Non-pigmented ciliary epithelial cell (primary cell): ENCODE results near the gene PLSCR1.
A peak's percentile ranks its signal among the peaks of the same experiment; 100 is the strongest.
"Not testable (repeated sequence)": the region's sequence is repeated elsewhere in the genome, so short reads cannot be mapped to it uniquely, and the experiment has no call there.

Experiments used
- DNase-seq: peaks from one replicate; pipeline ENCODE4 v3.0.0-alpha.2; 2010; ENCODE audit warnings: low read depth

PLSCR1 gene

DNA sequence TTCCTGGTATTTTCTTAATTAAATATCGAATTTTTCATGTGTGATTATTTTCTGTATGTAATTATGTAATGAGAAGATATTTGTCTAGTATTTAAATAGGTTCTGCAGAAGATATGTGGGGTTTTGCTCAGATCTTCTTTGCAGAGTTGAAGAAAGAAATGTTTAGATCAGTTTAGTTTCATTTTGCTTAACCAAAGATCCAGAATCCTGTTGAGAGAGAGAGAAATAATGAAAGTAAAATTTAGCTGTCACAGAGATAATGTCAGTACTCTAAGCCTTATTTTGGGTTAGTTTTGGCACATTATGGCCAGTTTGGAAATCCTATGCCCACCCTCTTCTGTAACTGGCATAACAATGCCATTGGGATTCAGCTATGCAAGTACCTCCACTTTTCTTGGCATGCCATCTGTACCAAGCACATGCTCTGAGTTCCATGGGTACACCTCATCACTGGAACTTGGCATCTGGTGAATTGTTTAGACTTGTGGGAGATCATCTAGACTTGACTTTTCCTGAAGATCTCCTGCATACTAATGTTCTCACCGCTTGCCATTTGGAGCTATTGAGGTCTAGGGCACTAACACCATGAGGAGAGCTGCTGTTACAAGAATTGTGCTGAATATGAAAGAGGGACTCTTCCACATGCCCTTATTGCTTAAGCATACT is 30.9 kb downstream of the PLSCR1 start:
- no peak for DNase-seq

DNA sequence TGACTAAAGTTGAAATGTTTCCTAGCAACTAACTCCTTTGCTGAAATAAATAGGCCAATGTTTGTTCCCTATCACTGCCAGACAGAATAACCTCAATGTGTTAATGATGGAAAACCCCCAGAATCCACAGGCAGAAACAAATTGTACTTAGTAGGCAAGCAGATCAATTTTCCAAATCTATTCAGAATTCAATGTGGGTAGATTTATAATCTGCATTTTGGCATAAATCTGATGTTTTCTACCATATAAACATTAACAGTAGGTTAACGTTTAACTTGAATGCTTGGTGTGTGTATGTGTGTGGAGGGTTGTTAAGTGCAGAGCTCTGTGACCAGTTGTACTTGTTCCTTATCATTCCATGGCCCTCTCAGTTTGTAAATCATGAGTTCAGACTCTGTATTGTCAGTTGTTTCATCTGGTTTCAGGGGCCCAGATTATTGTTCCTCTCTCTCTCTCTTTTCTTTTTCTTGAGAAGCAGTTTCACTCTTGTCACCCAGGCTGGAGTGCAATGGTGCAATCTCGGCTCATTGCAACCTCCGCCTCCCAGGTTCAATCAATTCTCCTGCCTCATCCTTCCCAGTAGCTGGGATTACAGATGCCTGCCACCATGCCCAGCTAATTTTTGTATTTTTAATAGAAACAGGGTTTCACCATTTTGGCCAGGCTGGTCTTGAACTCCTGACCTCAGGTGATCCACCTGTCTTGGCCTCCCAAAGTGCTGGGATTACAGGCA is 32.8 kb downstream of the PLSCR1 start:
- no peak for DNase-seq

DNA sequence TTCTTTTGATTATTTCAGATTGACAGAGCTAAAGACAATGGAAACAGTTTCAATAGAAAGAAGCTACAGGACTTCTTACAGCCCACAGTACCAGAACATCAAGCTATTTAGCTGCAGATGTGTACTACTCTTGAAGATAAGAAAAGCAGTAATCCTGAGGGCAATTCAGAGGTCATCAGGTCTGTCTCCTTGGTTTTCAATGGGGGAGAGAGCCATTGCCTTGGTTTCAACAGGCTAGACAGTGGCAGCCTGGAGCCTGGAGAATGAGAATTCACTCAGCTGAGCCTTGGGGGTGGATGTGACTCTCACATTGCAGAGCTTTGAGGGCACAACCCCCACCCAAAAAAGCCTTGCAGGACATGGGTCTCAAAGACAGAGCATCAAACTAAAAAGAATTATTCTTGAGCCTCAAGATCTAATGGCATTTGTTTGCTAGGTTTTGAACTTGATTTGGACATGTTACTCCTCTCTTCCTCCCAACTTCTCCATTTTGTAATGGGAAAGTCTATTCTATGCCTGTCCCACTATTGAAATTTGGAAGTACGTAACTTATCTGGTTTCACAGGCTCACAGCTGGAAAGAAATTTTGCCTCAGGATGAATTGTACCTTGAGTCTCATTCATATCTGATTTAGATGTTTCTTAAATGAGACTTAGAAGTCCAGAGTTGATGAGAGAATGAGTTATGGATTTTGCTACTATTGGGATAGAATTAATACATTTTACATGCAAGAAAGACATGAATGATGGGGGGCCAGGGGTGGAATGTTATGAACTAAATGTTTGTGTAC is 36.9 kb downstream of the PLSCR1 start:
- DNase-seq: no peak

DNA sequence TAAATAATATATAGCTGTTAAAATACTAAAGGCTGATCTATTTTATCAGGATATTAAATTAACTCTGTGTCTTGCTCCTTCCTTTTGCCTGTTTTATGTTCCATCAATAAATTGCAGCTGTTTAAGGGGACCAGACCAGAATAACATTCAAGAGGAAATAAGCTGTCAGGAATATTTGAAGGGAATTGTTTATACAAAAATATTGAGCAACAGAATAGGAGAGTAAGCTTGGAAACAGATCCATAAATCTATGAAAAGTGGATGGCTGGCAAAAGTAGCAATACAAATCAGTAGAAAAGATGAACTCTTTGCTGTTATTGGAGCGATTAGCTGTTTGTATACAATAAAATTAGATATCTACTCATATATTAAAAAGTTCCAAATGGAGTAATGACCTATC is 38.9 kb downstream of the PLSCR1 start:
- no peak for DNase-seq

- no peak for DNase-seq
These were observed 39.8 kb downstream of the PLSCR1 start for GRCh38 chr3:146504498-146505197.

DNA sequence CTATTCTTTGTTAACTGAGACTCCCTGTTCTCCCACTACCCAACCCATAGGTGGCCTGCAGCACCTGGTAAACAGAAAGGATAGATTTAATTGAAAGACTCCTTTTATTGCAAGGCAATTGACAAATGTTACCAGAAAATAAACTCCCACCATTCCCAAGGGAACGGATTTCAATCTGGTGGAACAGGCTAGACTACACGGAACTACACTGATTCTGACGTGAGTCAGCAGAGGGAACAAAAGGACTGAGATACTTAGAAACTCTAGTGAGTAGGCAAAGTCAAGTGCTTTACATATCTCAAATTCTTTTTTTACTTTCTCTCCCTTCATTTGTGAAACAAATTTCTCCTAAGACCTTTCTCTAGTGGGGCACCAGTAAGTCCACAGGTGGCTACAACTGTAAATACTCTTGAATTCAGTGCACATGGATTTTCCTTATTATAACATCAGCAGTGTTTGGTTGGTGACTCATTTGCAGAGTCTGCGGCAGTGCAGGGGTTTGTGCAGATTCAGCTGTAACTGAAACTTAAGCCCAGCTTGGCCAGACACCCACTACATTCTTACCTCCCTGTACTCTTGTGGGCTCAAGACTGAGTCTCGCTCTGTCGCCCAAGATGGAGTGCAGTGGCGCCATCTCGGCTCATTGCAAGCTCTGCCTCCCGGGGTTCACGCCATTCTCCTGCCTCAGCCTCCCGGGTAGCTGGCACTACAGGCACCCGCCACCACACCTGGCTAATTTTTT is 40.8 kb downstream of the PLSCR1 start:
- peak; percentile 93 for DNase-seq

DNA sequence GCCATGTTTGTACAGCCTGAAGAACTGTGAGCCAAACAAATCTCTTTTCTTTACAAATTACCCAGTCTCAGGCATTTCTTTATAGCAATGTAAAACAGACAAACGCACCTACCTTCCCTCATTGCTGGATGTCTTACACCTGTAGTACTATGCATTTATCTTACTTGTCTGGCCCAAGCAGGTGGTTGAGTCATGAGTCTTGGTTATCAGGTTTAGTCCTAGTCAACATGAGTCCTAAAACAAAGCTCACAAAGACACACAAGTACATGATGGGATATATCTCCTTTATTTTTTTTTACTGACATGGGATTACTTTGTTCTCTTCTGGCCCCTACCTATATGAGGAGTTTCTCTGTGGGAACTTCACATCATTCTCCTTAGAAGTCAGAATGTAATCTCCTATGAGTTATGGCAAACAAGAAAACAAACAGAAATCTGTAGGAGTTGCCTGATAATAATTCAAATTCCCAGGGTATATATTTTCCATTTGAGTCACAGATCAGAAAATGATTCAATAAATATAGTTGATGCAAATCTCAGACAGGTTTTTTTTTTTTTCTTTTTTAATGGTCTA is 41.4 kb downstream of the PLSCR1 start:
- DNase-seq: no peak

- DNase-seq: no peak
These were observed 42.7 kb downstream of the PLSCR1 start for GRCh38 chr3:146501752-146502151.

DNA sequence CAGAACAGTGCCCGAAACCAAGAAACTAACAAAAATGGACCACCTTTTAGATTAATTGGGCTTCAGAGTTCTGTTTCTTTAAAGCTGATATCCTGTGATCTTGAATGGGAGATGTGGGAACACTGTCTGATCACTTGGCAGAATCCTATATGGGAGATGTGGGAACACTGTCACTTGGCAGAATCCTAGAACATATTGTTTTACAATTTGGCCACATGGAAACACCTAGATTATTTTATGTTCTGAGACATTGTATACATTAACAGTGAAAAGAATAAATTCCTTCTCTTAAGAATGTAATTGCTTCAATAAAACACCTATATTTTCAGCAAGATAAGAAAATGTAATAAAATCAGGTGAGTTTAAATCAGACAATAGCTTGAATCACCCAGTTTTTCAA is 44.7 kb downstream of the PLSCR1 start:
- no peak for DNase-seq

- DNase-seq: no peak
These were observed 46.2 kb downstream of the PLSCR1 start for GRCh38 chr3:146498002-146498736.

GRCh38 chr3:146497145-146497843 is 47.1 kb downstream of the PLSCR1 start:
- not testable (repeated sequence) for DNase-seq

- no peak for DNase-seq
These were observed 47.7 kb downstream of the PLSCR1 start for GRCh38 chr3:146496726-146497125.

- DNase-seq: no peak
These were observed 48.2 kb downstream of the PLSCR1 start for GRCh38 chr3:146496251-146496650.

GRCh38 chr3:146493761-146494160 is 50.6 kb downstream of the PLSCR1 start:
- no peak for DNase-seq

- no peak for DNase-seq
These were observed 51.2 kb downstream of the PLSCR1 start for GRCh38 chr3:146493221-146493620.

DNA sequence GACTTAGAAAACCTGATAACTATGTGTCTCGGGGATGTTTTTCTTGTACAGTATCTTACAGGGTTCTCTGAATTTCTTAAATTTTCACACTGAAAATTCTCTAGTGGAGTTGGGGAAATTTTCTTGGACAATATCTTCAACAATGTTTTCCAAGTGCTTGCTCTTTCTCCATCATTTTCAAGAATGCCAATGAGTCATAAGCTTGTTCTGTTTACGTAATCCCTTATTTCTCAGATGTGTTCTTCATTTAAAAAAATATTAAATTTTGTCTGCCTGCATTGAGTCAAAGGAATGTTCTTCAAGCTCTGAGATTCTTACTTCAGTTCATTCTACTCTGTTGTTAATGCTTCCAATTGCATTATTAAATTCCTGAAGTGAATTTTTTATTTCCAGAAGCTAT is 53.1 kb downstream of the PLSCR1 start:
- no peak for DNase-seq

DNA sequence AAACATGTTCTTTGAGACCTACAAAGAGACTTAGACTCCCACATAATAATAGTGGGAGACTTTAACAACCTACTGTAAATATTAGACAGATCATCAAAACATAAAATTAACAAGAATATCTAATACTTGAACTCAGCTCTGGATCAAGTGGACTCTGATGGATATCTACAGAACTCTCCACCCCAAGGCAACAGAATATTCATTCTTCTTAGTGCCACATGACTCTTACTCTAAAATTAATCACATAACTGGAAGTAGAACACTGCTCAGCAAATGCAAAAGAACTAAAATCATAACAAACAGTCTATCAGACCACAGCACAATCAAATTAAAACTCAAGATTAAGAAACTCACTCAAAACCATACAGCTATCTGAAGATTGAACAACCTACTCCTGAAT is 59.1 kb downstream of the PLSCR1 start:
- no peak for DNase-seq

- no peak for DNase-seq
These were observed 68.2 kb downstream of the PLSCR1 start for GRCh38 chr3:146476094-146476740.

DNA sequence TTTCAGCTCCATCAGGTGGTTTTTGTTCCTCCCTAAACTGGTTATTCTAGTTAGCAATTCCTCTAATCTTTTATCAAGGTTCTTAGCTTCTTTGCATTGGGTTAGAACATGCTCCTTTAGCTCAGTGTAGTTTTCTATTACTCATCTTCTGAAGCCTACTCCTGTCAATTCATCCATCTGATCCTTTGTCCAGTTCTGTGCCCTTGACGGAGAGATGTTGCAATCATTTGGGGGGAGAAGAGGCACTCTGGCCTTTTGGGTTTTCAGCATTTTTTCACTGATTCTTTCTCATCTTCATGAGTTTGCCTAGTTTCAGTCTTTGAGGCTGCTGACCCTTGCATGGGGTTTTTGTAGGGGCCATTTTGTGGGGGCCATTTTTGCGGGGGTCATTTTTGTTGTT is 69.4 kb downstream of the PLSCR1 start:
- not testable (repeated sequence) for DNase-seq
